PC-3 (cell line): ENCODE measurements around the gene CCT5. TPM values are rescaled to one million over a fixed set of nuclear protein-coding genes. Genes with fewer than 3 reads are reported as not detected.

Experiments used
- ATAC-seq: fragments of 200-7000 bp; cut with Tn5 transposase; 2 replicates; pipeline ENCODE4 v1.9.1; 2020; ENCODE audit warnings: mild to moderate bottlenecking, moderate library complexity
- BruUV-seq: library from RNA; stranded (reverse); fragments of 400-500 nt; replicated peaks from 2 replicates; lab custom pipeline; 2021; lab: Mats Ljungman, UMichigan
- CTCF ChIA-PET: fragments of 300-600 bp; sonication (Branson Sonifier 250); formaldehyde crosslinking; loops from one replicate; lab custom pipeline; 2022; ENCODE audit warnings: antibody characterized with exemption; lab: Charles Lee
- POLR2A ChIA-PET: fragments of 300-600 bp; sonication (Branson Sonifier 250); formaldehyde crosslinking; loops from one replicate; lab custom pipeline; 2022; ENCODE audit warnings: antibody characterized with exemption; ENCODE audit not compliant: unreplicated experiment; lab: Charles Lee
- DNase-seq: peaks from one replicate; pipeline ENCODE4 v3.0.0-alpha.2; 2015
- H2AFZ ChIP-seq: fragments of 300-600 bp; sonication (generic); 2 replicates; pipeline ENCODE4 v1.6.0; 2016; ENCODE audit warnings: antibody characterized with exemption, low read length
- H3F3A ChIP-seq: fragments of 300-600 bp; sonication (generic); one replicate; pipeline ENCODE4 v1.6.0; 2017; ENCODE audit warnings: antibody characterized with exemption, low read length, control low read depth, mild to moderate bottlenecking; ENCODE audit not compliant: unreplicated experiment
- H3K27ac ChIP-seq: fragments of 300-600 bp; sonication (generic); 2 replicates; pipeline ENCODE4 v1.5.1; 2016; ENCODE audit warnings: mild to moderate bottlenecking, low read length
- H3K27me3 ChIP-seq: fragments of 300-600 bp; sonication (generic); 2 replicates; pipeline ENCODE4 v1.6.1; 2016; ENCODE audit warnings: low read length, mixed read lengths
- H3K36me3 ChIP-seq: fragments of 300-600 bp; sonication (generic); 2 replicates; pipeline ENCODE4 v1.6.1; 2016; ENCODE audit warnings: low read depth, mixed run types, low read length, mixed read lengths
- H3K4me1 ChIP-seq: fragments of 300-600 bp; sonication (generic); 2 replicates; pipeline ENCODE4 v1.5.1; 2016; ENCODE audit warnings: low read length; ENCODE audit not compliant: insufficient read depth
- H3K4me2 ChIP-seq: fragments of 300-600 bp; sonication (generic); 2 replicates; pipeline ENCODE4 v1.6.0; 2016; ENCODE audit warnings: low read length
- H3K4me3 ChIP-seq: fragments of 300-600 bp; sonication (generic); 2 replicates; pipeline ENCODE4 v1.5.1; 2016; ENCODE audit warnings: mild to moderate bottlenecking, low read length, mixed read lengths
- H3K79me2 ChIP-seq: fragments of 300-600 bp; sonication (generic); 2 replicates; pipeline ENCODE4 v1.6.1; 2017; ENCODE audit warnings: low read length, mixed read lengths
- H3K9ac ChIP-seq: fragments of 300-600 bp; sonication (generic); 2 replicates; pipeline ENCODE4 v1.6.0; 2016; ENCODE audit warnings: mild to moderate bottlenecking, low read length
- H3K9me2 ChIP-seq: fragments of 300-600 bp; sonication (generic); replicated peaks from 2 replicates; pipeline ENCODE4 v1.6.1; 2016; ENCODE audit warnings: mixed run types, low read length, mixed read lengths
- H3K9me3 ChIP-seq: fragments of 300-600 bp; sonication (generic); 2 replicates; pipeline ENCODE4 v1.6.1; 2016; ENCODE audit warnings: low read length, mixed read lengths
- H4K20me1 ChIP-seq: fragments of 300-600 bp; sonication (generic); 2 replicates; pipeline ENCODE4 v1.6.1; 2016; ENCODE audit warnings: low read length, mixed read lengths
- CTCF ChIP-seq: fragments of 300-600 bp; sonication (generic); conservative IDR thresholded peaks from 2 replicates; pipeline ENCODE4 v1.5.1; 2017; ENCODE audit warnings: antibody characterized with exemption, low read depth, mild to moderate bottlenecking, low read length
- EZH2 ChIP-seq: fragments of 300-600 bp; sonication (generic); IDR thresholded peaks from one replicate; pipeline ENCODE4 v1.6.1; 2017; ENCODE audit warnings: antibody characterized with exemption, mild to moderate bottlenecking, low read length; ENCODE audit not compliant: unreplicated experiment
- EZH2phosphoT487 ChIP-seq: fragments of 300-600 bp; sonication (generic); IDR thresholded peaks from 2 replicates; pipeline ENCODE4 v1.6.1; 2018; ENCODE audit warnings: mild to moderate bottlenecking, antibody characterized with exemption, low read length, borderline replicate concordance
- intact Hi-C: fragments of 100-400 bp; cut with micrococcal nuclease; formaldehyde crosslinking; loops from 2 replicates; pipeline ENCODE4 v1.9.0; 2023
- total RNA-seq: library from RNA; depleted of rRNA; stranded (reverse); fragments of >200 nt; gene quantifications from 2 replicates; pipeline ENCODE4 v1.2.3, GENCODE V29; 2014

The CCT5 gene
- total RNA-seq, 1 experiment from 2014 or later = 1,334 TPM

- intact Hi-C loops = no loop called here
- Histone ChIP-seq H3K4me3 (no peak overlapping the region), H3F3A (peaks cover 24% of the 10 kb centered on the region), H3K9me2 (no peaks in the 10 kb centered on the region), H3K4me1 (peaks cover 12% of the 10 kb centered on the region), H3K9me3 (no peaks in the 10 kb centered on the region), H3K9ac (no peak overlapping the region), H3K4me2 (no peak overlapping the region), H3K27me3 (no peaks in the 10 kb centered on the region), H4K20me1 (peaks cover 15% of the 10 kb centered on the region; the same call in 1 of the 2 replicates), H2AFZ (no peak overlapping the region), H3K27ac (no peak overlapping the region), H3K79me2 (no peaks in the 10 kb centered on the region), H3K36me3 (peaks cover 51% of the 10 kb centered on the region)
- ChIA-PET CTCF (no interaction called here), POLR2A (no interaction called here)
- no TSS peak for BruUV-seq
- ATAC-seq (no peak), DNase-seq (no peak)
- no peak for TF ChIP-seq EZH2phosphoT487
Measured at GRCh38 chr5:10265245-10266109, 15.4 kb downstream of the CCT5 start.

- Histone ChIP-seq H3K79me2 (no peaks in the 10 kb centered on the region), H3K27me3 (no peaks in the 10 kb centered on the region), H3K4me1 (peaks cover 12% of the 10 kb centered on the region), H3K9me3 (no peaks in the 10 kb centered on the region), H2AFZ (no peak overlapping the region), H3K9me2 (no peaks in the 10 kb centered on the region), H3F3A (peaks cover 24% of the 10 kb centered on the region), H3K36me3 (peaks cover 45% of the 10 kb centered on the region), H3K9ac (no peak overlapping the region), H3K4me3 (no peak overlapping the region), H3K27ac (no peak overlapping the region), H4K20me1 (peaks cover 8% of the 10 kb centered on the region; the same call in 1 of the 2 replicates), H3K4me2 (no peak overlapping the region)
- TF ChIP-seq EZH2phosphoT487 (no peak), EZH2 (no peak), CTCF (no peak)
- intact Hi-C loops = no loop called here
- POLR2A ChIA-PET = no interaction called here
- BruUV-seq = TSS peak; percentile 5
- CTCF ChIA-PET = no interaction called here
- DNase-seq (no peak), ATAC-seq (no peak)
Measured at GRCh38 chr5:10266137-10266536, 16.1 kb downstream of the CCT5 start.

GRCh38 chr5:10266839-10267238 lies 16.8 kb downstream of the CCT5 start:
- no peaks in the 10 kb centered on the region for H3K9me3 ChIP-seq
- CTCF ChIA-PET = no interaction called here
- ATAC-seq (no peak; the same call in 1 of the 2 replicates), DNase-seq (peak; percentile 46)
- H3K27ac ChIP-seq = peak overlapping the region; percentile 46
- no peak overlapping the region for H2AFZ ChIP-seq
- no peak overlapping the region for H3K9ac ChIP-seq
- no peak overlapping the region for H3K4me3 ChIP-seq
- POLR2A ChIA-PET = no interaction called here
- no peak for TF ChIP-seq EZH2
- TF ChIP-seq EZH2phosphoT487 = no peak
- TF ChIP-seq CTCF = no peak
- peaks cover 38% of the 10 kb centered on the region for H3K36me3 ChIP-seq
- peaks cover 7% of the 10 kb centered on the region; the same call in 1 of the 2 replicates for H4K20me1 ChIP-seq
- H3K27me3 ChIP-seq = no peaks in the 10 kb centered on the region
- H3K9me2 ChIP-seq = no peaks in the 10 kb centered on the region
- no TSS peak for BruUV-seq
- H3F3A ChIP-seq = peaks cover 20% of the 10 kb centered on the region
- no peaks in the 10 kb centered on the region for H3K79me2 ChIP-seq
- H3K4me1 ChIP-seq = peaks cover 12% of the 10 kb centered on the region
- 0 out of 2 replicates have a peak overlapping the region, but pooled peaks have one; percentile 2 for H3K4me2 ChIP-seq
- intact Hi-C loops = no loop called here
